H1 (cell line): ENCODE results near the gene TMEM116. TPM values are rescaled to one million over a fixed set of nuclear protein-coding genes. Genes with fewer than 3 reads are reported as not detected.
A peak's percentile ranks its signal among the peaks of the same experiment; 100 is the strongest.

ENCODE experiments used
- CTCF ChIA-PET: fragments of 300-600 bp; sonication (Branson Sonifier 250); formaldehyde crosslinking; loops from one replicate; lab custom pipeline; 2021; ENCODE audit not compliant: partially characterized antibody; lab: Charles Lee
- POLR2A ChIA-PET: fragments of 300-600 bp; sonication (Branson Sonifier 250); formaldehyde crosslinking; loops from one replicate; lab custom pipeline; 2021; ENCODE audit warnings: inconsistent platforms; ENCODE audit not compliant: partially characterized antibody; lab: Charles Lee
- DNase-seq, 2 experiments: peaks; one replicate each; pipeline versions ENCODE4 v3.0.0 to v3.0.0-alpha.2; 2010 to 2022; ENCODE audit warnings: low spot score in 2 of 2, low read depth in 1 of 2, mixed read lengths in 1 of 2
- FAIRE-seq: peaks from 2 replicates; lab custom pipeline; 2011; peaks lifted over from hg19 to GRCh38; lab: Jason Lieb, UNC
- H2AFZ ChIP-seq: 2 replicates; pipeline ENCODE4 v1.8.1; 2012; ENCODE audit warnings: low read length, inconsistent platforms
- H2AK5ac ChIP-seq: 2 replicates; pipeline ENCODE4 v1.6.1; 2013; ENCODE audit warnings: low read depth, low read length
- H2BK120ac ChIP-seq: replicated peaks from 2 replicates; pipeline ENCODE3; 2013; ENCODE audit warnings: low read depth, low read length, inconsistent platforms
- H2BK12ac ChIP-seq: 2 replicates; pipeline ENCODE4 v1.6.1; 2013; ENCODE audit warnings: low read depth, low read length
- H2BK15ac ChIP-seq: 2 replicates; pipeline ENCODE4 v1.6.1; 2013; ENCODE audit warnings: low read length
- H2BK20ac ChIP-seq: 2 replicates; pipeline ENCODE4 v1.6.1; 2013; ENCODE audit warnings: low read length
- H2BK5ac ChIP-seq: 2 replicates; pipeline ENCODE4 v1.6.1; 2013; ENCODE audit warnings: low read depth, low read length
- H3K14ac ChIP-seq: 2 replicates; pipeline ENCODE4 v1.6.1; 2013; ENCODE audit warnings: inconsistent platforms; ENCODE audit not compliant: insufficient read length
- H3K18ac ChIP-seq: 2 replicates; pipeline ENCODE4 v1.6.1; 2013; ENCODE audit warnings: low read length; ENCODE audit errors: extremely low read depth
- H3K23ac ChIP-seq: 2 replicates; pipeline ENCODE4 v1.6.1; 2013; ENCODE audit warnings: inconsistent platforms; ENCODE audit not compliant: insufficient read length
- H3K23me2 ChIP-seq: 2 replicates; pipeline ENCODE4 v1.6.1; 2013; ENCODE audit warnings: low read depth, low read length
- H3K27ac ChIP-seq: 2 replicates; pipeline ENCODE4 v1.6.1; 2011; ENCODE audit warnings: low read depth, low read length, inconsistent platforms
- H3K27me3 ChIP-seq, 4 experiments: replicated peaks in 1 of 4; 1 replicate in 1 of 4; 2 replicates in 3 of 4; pipeline versions ENCODE4 v1.6.1 to v1.8.1; 2011 to 2013; ENCODE audit warnings: low read length in 3 of 4, mild to moderate bottlenecking in 3 of 4, inconsistent platforms in 2 of 4, mixed read lengths in 2 of 4, moderate library complexity in 1 of 4; ENCODE audit not compliant: control insufficient read depth in 3 of 4, insufficient read depth in 3 of 4; ENCODE audit errors: extremely low read depth in 1 of 4
- H3K36me3 ChIP-seq, 4 experiments: 2 replicates each; pipeline versions ENCODE4 v1.6.1 to v1.8.1; 2011 to 2013; ENCODE audit warnings: mild to moderate bottlenecking in 4 of 4, low read length in 3 of 4, moderate library complexity in 2 of 4, control low read depth in 1 of 4, inconsistent platforms in 1 of 4; ENCODE audit not compliant: insufficient read depth in 4 of 4, control insufficient read depth in 2 of 4
- H3K4ac ChIP-seq: replicated peaks from 2 replicates; pipeline ENCODE3; 2013; ENCODE audit warnings: low read length, low read depth, mixed read lengths, inconsistent platforms; ENCODE audit not compliant: insufficient read length
- H3K4me1 ChIP-seq, 4 experiments: replicated peaks in 1 of 4; 1 replicate in 1 of 4; 2 replicates in 3 of 4; pipeline versions ENCODE4 v1.6.1 to v1.8.1; 2011 to 2013; ENCODE audit warnings: low read length in 3 of 4, inconsistent platforms in 2 of 4, mixed read lengths in 1 of 4; ENCODE audit not compliant: insufficient read depth in 4 of 4, control insufficient read depth in 3 of 4
- H3K4me2 ChIP-seq, 2 experiments: 2 replicates each; pipeline versions ENCODE4 v1.6.1 to v1.8.1; 2011 to 2013; ENCODE audit warnings: low read depth in 2 of 2, low read length in 2 of 2, control low read depth in 1 of 2, inconsistent platforms in 1 of 2, mild to moderate bottlenecking in 1 of 2; ENCODE audit not compliant: insufficient read depth in 1 of 2
- H3K4me3 ChIP-seq, 4 experiments: fragments of 200-600, 300-600 bp in 1 of 4; sonication (generic), shearing (Covaris generic), sonication (Bioruptor Twin) in 1 of 4; 2 replicates each; pipeline versions ENCODE4 v1.5.1 to v1.8.1; 2011 to 2016; ENCODE audit warnings: low read length in 4 of 4, low read depth in 3 of 4, control low read depth in 2 of 4, inconsistent platforms in 2 of 4, mild to moderate bottlenecking in 2 of 4, mixed read lengths in 1 of 4, moderate library complexity in 1 of 4; ENCODE audit not compliant: insufficient read depth in 2 of 4; ENCODE audit errors: extremely low read depth in 1 of 4
- H3K56ac ChIP-seq: replicated peaks from 2 replicates; pipeline ENCODE3; 2013; ENCODE audit warnings: low read depth, mild to moderate bottlenecking, mixed read lengths, low read length, inconsistent platforms; ENCODE audit not compliant: insufficient read length
- H3K79me1 ChIP-seq: 2 replicates; pipeline ENCODE4 v1.6.1; 2013; ENCODE audit warnings: low read depth, low read length, control low read depth
- H3K79me2 ChIP-seq, 2 experiments: 2 replicates each; pipeline versions ENCODE4 v1.6.1 to v1.8.1; 2012 to 2013; ENCODE audit warnings: low read length in 2 of 2, mild to moderate bottlenecking in 2 of 2, inconsistent platforms in 1 of 2; ENCODE audit not compliant: insufficient read depth in 2 of 2, control insufficient read depth in 1 of 2
- H3K9ac ChIP-seq, 4 experiments: replicated peaks in 1 of 4; 1 replicate in 1 of 4; 2 replicates in 3 of 4; pipeline versions ENCODE4 v1.6.1 to v1.8.1; 2011 to 2013; ENCODE audit warnings: low read depth in 3 of 4, low read length in 3 of 4, control low read depth in 2 of 4, mild to moderate bottlenecking in 2 of 4, moderate library complexity in 2 of 4, inconsistent platforms in 1 of 4; ENCODE audit errors: extremely low read depth in 1 of 4
- H3K9me3 ChIP-seq, 2 experiments: 2 replicates each; pipeline versions ENCODE4 v1.6.1 to v1.8.1; 2012 to 2013; ENCODE audit warnings: mild to moderate bottlenecking in 2 of 2, moderate library complexity in 2 of 2, control low read depth in 1 of 2, inconsistent platforms in 1 of 2, low read depth in 1 of 2, low read length in 1 of 2, mixed read lengths in 1 of 2; ENCODE audit not compliant: insufficient read depth in 2 of 2
- H4K20me1 ChIP-seq, 2 experiments: replicated peaks in 1 of 2; 2 replicates each; pipeline versions ENCODE3 to v1.8.1; 2011 to 2013; ENCODE audit warnings: inconsistent platforms in 2 of 2, low read length in 2 of 2, mild to moderate bottlenecking in 1 of 2; ENCODE audit not compliant: insufficient read depth in 2 of 2, control insufficient read depth in 1 of 2
- H4K5ac ChIP-seq: 2 replicates; pipeline ENCODE4 v1.6.1; 2013; ENCODE audit warnings: low read length, low read depth, mixed read lengths, inconsistent platforms; ENCODE audit not compliant: insufficient read length
- H4K8ac ChIP-seq: 2 replicates; pipeline ENCODE4 v1.8.0; 2013; ENCODE audit warnings: mild to moderate bottlenecking, moderate library complexity, low read length, inconsistent platforms; ENCODE audit not compliant: insufficient read depth; ENCODE audit errors: extremely low read depth
- H4K91ac ChIP-seq: replicated peaks from 2 replicates; pipeline ENCODE3; 2013; ENCODE audit warnings: low read length, mixed read lengths, inconsistent platforms; ENCODE audit not compliant: insufficient read length
- ASH2L ChIP-seq: fragments of 200-600, 300-600 bp; sonication (generic); IDR thresholded peaks from one replicate; pipeline ENCODE4 v1.7.1; 2017; ENCODE audit warnings: low read length
- CBX8 ChIP-seq: fragments of 300-800, 300-1000 bp; sonication (generic); IDR thresholded peaks from 2 replicates; pipeline ENCODE4 v1.7.1; 2016; ENCODE audit warnings: low read depth, low read length, borderline replicate concordance
- CHD1 ChIP-seq: IDR thresholded peaks from 2 replicates; pipeline ENCODE4 v1.6.1; 2012; ENCODE audit warnings: low read depth, low read length, improper control_type of control experiment
- EGR1 ChIP-seq: IDR thresholded peaks from 2 replicates; pipeline ENCODE4 v1.6.1; 2011; ENCODE audit warnings: low read depth, low read length, borderline replicate concordance
- EP300 ChIP-seq, 2 experiments: IDR thresholded peaks; 1 replicate in 1 of 2; 2 replicates in 1 of 2; pipeline ENCODE4 v1.6.1; 2011 to 2012; ENCODE audit warnings: low read depth in 2 of 2, low read length in 2 of 2, mild to moderate bottlenecking in 2 of 2, borderline replicate concordance in 1 of 2, inconsistent platforms in 1 of 2, moderate library complexity in 1 of 2
- KDM5A ChIP-seq: fragments of 200-600 bp; IDR thresholded peaks from 2 replicates; pipeline ENCODE4 v1.7.1; 2012; ENCODE audit warnings: mild to moderate bottlenecking, low read length, inconsistent platforms, mixed read lengths
- POU5F1 ChIP-seq: IDR thresholded peaks from 2 replicates; pipeline ENCODE4 v1.6.1; 2011; ENCODE audit warnings: low read depth, mild to moderate bottlenecking, low read length, moderate library complexity
- SP1 ChIP-seq: IDR thresholded peaks from 2 replicates; pipeline ENCODE4 v1.6.1; 2011; ENCODE audit warnings: low read depth, low read length
- TAF1 ChIP-seq: IDR thresholded peaks from 2 replicates; pipeline ENCODE4 v1.6.1; 2011; ENCODE audit warnings: mild to moderate bottlenecking, low read depth, low read length
- YY1 ChIP-seq: IDR thresholded peaks from 2 replicates; pipeline ENCODE4 v1.6.1; 2011; ENCODE audit warnings: low read depth, mild to moderate bottlenecking, low read length
- WGBS, 2 experiments: shearing (Covaris generic) in 1 of 2; methylation state at CpG; one replicate each; pipeline versions ENCODE4 v1.1.6 to v1.1.7; 2013 to 2015; ENCODE audit warnings: low lambda C conversion rate in 2 of 2, mixed read lengths in 2 of 2, inconsistent platforms in 1 of 2, low coverage in 1 of 2, missing lambda C conversion rate in 1 of 2; ENCODE audit not compliant: insufficient replicate concordance in 2 of 2, insufficient coverage in 1 of 2, insufficient read length in 1 of 2; ENCODE audit errors: extremely low coverage in 1 of 2, missing lambda C conversion rate in 1 of 2; 5-methylcytosine and 5-hydroxymethylcytosine counted together
- polyA plus RNA-seq, 7 experiments: library from polyadenylated mRNA; depleted of rRNA in 3 of 7; stranded (reverse) in 5 of 7; unstranded in 2 of 7; fragments of >200 nt in 5 of 7; fragments of 200-250 nt in 2 of 7; gene quantifications; 1 replicate in 5 of 7; 2 replicates in 1 of 7; 4 replicates in 1 of 7; pipeline versions ENCODE4 v1.2.1 to v1.2.3, GENCODE V29; 2011 to 2013; ENCODE audit warnings: missing spikeins in 2 of 7, mixed read lengths in 2 of 7
- total RNA-seq: library from RNA; stranded (reverse); fragmentation: NEBNext Ultra II Directional; extraction: Animal tissue kit (Norgen Biotek cat#: 25700); gene quantifications from 2 replicates; pipeline ENCODE4 v1.2.1, GENCODE V29; 2021
- TF ChIP-seq, protein P1 (sequence below): IDR thresholded peaks from 2 replicates; pipeline ENCODE4 v1.6.1; 2011; ENCODE audit warnings: low read length, improper control_type of control experiment

Gene TMEM116
- total and polyA plus RNA-seq, 2 of the 8 experiments (the other 6 are each of a cell fraction or from before 2014, with no cell fraction given): 8.1 to 25.2 TPM

DNA sequence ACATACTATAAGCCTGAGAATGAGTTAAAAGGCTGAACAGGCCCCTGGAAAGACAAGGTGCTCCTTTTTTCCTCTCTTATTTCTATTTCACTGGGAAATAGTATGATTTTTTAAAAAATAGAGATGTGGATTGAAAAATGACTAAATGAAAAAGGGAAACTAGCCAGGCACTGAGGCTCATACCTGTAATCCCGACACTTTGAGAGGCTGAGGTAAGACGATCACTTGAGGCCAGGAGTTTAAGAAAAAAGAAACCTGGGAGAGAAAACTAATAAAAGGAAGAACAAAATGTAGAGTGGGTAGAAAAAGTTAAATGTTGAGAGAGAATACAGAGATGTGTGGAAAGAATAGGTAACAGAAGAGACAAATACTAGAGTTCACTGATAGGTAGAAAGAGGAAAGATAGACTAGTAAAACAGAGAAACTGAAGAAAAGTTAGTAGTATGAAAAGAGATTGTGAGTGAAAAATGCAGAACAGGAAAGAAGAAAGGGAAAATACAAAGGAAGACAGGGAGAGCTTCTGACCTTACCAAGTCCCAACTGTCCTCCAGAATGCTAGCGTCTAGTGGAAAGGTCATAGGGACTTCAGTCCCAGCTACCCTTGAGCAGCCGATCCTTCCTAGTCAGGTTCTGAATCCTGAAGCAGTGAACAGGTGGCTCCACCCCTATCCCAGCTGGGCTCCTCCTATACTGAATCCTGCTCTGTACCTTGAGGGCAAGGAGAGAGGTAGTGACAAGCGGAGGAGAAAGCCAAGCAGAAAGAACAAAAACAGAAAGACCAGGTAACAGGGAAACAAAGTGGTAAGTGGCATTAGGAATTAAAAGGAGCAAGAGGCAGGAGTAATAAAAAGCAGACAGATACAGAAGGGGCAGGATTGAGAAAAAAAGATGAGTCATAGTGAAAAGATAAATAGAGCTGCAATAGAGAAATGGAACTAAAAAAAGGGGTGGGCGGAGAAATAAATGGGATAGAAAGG is 7.3 kb downstream of the TMEM116 start:
- Histone ChIP-seq H4K91ac (no peak overlapping the region), H3K79me1 (no peaks in the 10 kb centered on the region; the same call in 1 of the 2 replicates), H2BK12ac (no peak overlapping the region), H3K79me2 (no peaks in the 10 kb centered on the region; a peak in 1 of 4 replicates), H4K8ac (no peak overlapping the region), H4K20me1 (no peaks in the 10 kb centered on the region), H2AFZ (no peak overlapping the region), H3K9ac (no peak overlapping the region), H3K23ac (no peak overlapping the region), H2BK20ac (no peak overlapping the region), H2BK5ac (no peak overlapping the region), H3K36me3 (no peaks in the 10 kb centered on the region), H2BK120ac (no peak overlapping the region), H3K27me3 (no peaks in the 10 kb centered on the region), H3K4me3 (no peak overlapping the region), H3K18ac (no peak overlapping the region), H3K4me2 (no peak overlapping the region), H2BK15ac (no peak overlapping the region), H3K9me3 (no peaks in the 10 kb centered on the region), H3K4me1 (no peaks in the 10 kb centered on the region), H3K14ac (no peak overlapping the region), H3K23me2 (no peaks in the 10 kb centered on the region), H3K4ac (no peak overlapping the region), H4K5ac (no peak overlapping the region), H3K27ac (no peak overlapping the region), H2AK5ac (no peak overlapping the region), H3K56ac (no peak overlapping the region)
- POLR2A ChIA-PET: interaction anchor here (0.6 to 1.3 kb wide), 3 partner anchors 9 to 18 kb away, joined by 3 read pairs; no protein-coding TSS in a partner anchor
- CTCF ChIA-PET: interaction anchor here (1.3 to 2.0 kb wide), 2 partner anchors 8 to 60 kb away, joined by 4 to 6 read pairs; no protein-coding TSS in a partner anchor
- FAIRE-seq (peak; percentile 97), DNase-seq (no peak)
- 85% methylated on average over 6 of the region's 6 CpGs; no CpG with 5 or more reads in 1 of the 2 experiments for WGBS, 2 experiments
- TF ChIP-seq YY1 (no peak), ASH2L (no peak), CHD1 (no peak), KDM5A (no peak), SP1 (no peak), CBX8 (no peak), EP300 (IDR thresholded peaks at IDR 0.05; ENCODE audit: borderline replicate concordance in 1 of 2, low read depth in 2 of 2, low read length in 2 of 2) (no peak), EGR1 (no peak), POU5F1 (no peak), TAF1 (no peak)
- TF ChIP-seq, protein P1, sequence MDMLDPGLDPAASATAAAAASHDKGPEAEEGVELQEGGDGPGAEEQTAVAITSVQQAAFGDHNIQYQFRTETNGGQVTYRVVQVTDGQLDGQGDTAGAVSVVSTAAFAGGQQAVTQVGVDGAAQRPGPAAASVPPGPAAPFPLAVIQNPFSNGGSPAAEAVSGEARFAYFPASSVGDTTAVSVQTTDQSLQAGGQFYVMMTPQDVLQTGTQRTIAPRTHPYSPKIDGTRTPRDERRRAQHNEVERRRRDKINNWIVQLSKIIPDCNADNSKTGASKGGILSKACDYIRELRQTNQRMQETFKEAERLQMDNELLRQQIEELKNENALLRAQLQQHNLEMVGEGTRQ: no peak
